Psoas muscle (tissue), 8 donors: ENCODE measurements around the gene GPER1. TPM values are rescaled to one million over a fixed set of nuclear protein-coding genes. Genes with fewer than 3 reads are reported as not detected.
"Not testable (repeated sequence)": the region's sequence is repeated elsewhere in the genome, so short reads cannot be mapped to it uniquely, and the experiment has no call there.

Experiments
- ATAC-seq, 4 donors: fragments of 200-7000 bp; cut with Tn5 transposase; one replicate each; pipeline ENCODE4 v1.9.1; 2020; ENCODE audit warnings: moderate library complexity in 3 of 4, mild to moderate bottlenecking in 2 of 4
- DNase-seq, 2 donors: peaks; one replicate each; pipeline ENCODE4 v3.0.0-alpha.2; 2020
- H3K27ac ChIP-seq: fragments of 200-600 bp; one replicate; pipeline ENCODE4 v1.8.0; 2022
- H3K27me3 ChIP-seq, 3 donors: fragments of 200-600 bp in 1 of 3; one replicate each; pipeline versions ENCODE4 v1.6.1 to v1.8.0; 2013 to 2022; ENCODE audit warnings: low read length in 2 of 3, mild to moderate bottlenecking in 2 of 3, moderate library complexity in 1 of 3; ENCODE audit not compliant: insufficient read depth in 3 of 3
- H3K36me3 ChIP-seq, 2 donors: fragments of 200-600 bp in 1 of 2; one replicate each; pipeline versions ENCODE4 v1.6.1 to v1.8.0; 2013 to 2022; ENCODE audit warnings: low read depth in 1 of 2, mild to moderate bottlenecking in 1 of 2, moderate library complexity in 1 of 2; ENCODE audit not compliant: insufficient read depth in 1 of 2
- H3K4me1 ChIP-seq: fragments of 200-600 bp; one replicate; pipeline ENCODE4 v1.8.0; 2022
- H3K4me3 ChIP-seq: fragments of 200-600 bp; one replicate; pipeline ENCODE4 v1.8.0; 2022; ENCODE audit warnings: mild to moderate bottlenecking
- H3K9me3 ChIP-seq: fragments of 200-600 bp; one replicate; pipeline ENCODE4 v1.8.0; 2022
- CTCF ChIP-seq: fragments of 200-600 bp; IDR thresholded peaks from one replicate; pipeline ENCODE4 v1.8.0; 2022; ENCODE audit warnings: antibody characterized with exemption
- WGBS, 3 donors: extraction: QIAGEN DNeasy Blood & Tissue Kit; methylation state at CpG; one replicate each; pipeline versions ENCODE4 v1.1.6 to v1.1.7; 2013; 5-methylcytosine and 5-hydroxymethylcytosine counted together
- intact Hi-C, 2 donors: fragments of 100-400 bp; cut with DNase I; formaldehyde crosslinking; loops; one replicate each; pipeline versions ENCODE4 v1.11.0 to v1.14.2; 2022
- polyA plus RNA-seq, 3 donors: library from polyadenylated mRNA; stranded (reverse); fragments of 200-250 nt; gene quantifications; one replicate each; pipeline ENCODE4 v1.2.3, GENCODE V29; 2013
- total RNA-seq, 4 donors: library from RNA; stranded (reverse); fragmentation: NEBNext Ultra II Directional in 2 of 4; extraction: Animal tissue kit (Norgen Biotek cat#: 25700) in 2 of 4; gene quantifications; one replicate each; pipeline versions ENCODE4 v1.2.1 to v1.2.4, GENCODE V29; 2021 to 2023
- donor health status: healthy with polysubstance abuse.
- donor health status: DM: no; HTN: no; CAD: no; lungs with moderate emphysema.
- donor health status: Bipolar disorder and iron deficiency.
- donor health status: healthy.
- donor health status: DM: yes; HTN: yes; CAD: no.
- donor health status: DM: no; HTN: no; CAD: no.
- donor health status: DM: no; HTN: no; CAD: no.
- donor health status: DM: yes; HTN: yes; CAD: no.

Gene GPER1
- total and polyA plus RNA-seq, 7 donors: 0.90 to 3.1 (median 1.4) TPM

- peak overlapping the region; percentile 85 for H3K27ac ChIP-seq
- peak; percentile 80 to 86 (median 85) for ATAC-seq
- H3K4me3 ChIP-seq: peak overlapping the region; percentile 98
- H3K27me3 ChIP-seq: no peaks in the 10 kb centered on the region
- TF ChIP-seq CTCF: no peak
- WGBS, 3 donors: 8 to 10% (median 8%) methylated on average over 37 to 51 of the region's 51 CpGs
- intact Hi-C loops: no loop called here
- H3K36me3 ChIP-seq: no peaks in the 10 kb centered on the region
- DNase-seq: no peak
- H3K9me3 ChIP-seq: no peaks in the 10 kb centered on the region
- peaks cover 12% of the 10 kb centered on the region for H3K4me1 ChIP-seq
Observed at GRCh38 chr7:1137517-1138167, 49.7 kb downstream of the GPER1 start.

GRCh38 chr7:1140476-1141104 is 52.7 kb downstream of the GPER1 start:
- DNase-seq (no peak), ATAC-seq (no peak)
- TF ChIP-seq CTCF: no peak
- no peaks in the 10 kb centered on the region for H3K36me3 ChIP-seq
- peaks cover 12% of the 10 kb centered on the region for H3K4me1 ChIP-seq
- no peaks in the 10 kb centered on the region for H3K9me3 ChIP-seq
- intact Hi-C loops: loop anchor here in 1 of 2 donors (5.0 kb wide), 1 partner anchor 53 kb away; the partner anchor contains the start of gene GPER1
- WGBS, 3 donors: 77 to 87% (median 83%) methylated on average over 4 of the region's 4 CpGs
- H3K4me3 ChIP-seq: no peak overlapping the region
- no peaks in the 10 kb centered on the region for H3K27me3 ChIP-seq
- H3K27ac ChIP-seq: no peak overlapping the region

GRCh38 chr7:1141651-1142050 is 53.7 kb downstream of the GPER1 start:
- no peak overlapping the region for H3K4me3 ChIP-seq
- DNase-seq: no peak
- no peak for ATAC-seq
- H3K27ac ChIP-seq: no peak overlapping the region
- H3K4me1 ChIP-seq: peaks cover 12% of the 10 kb centered on the region
- no peaks in the 10 kb centered on the region for H3K27me3 ChIP-seq
- TF ChIP-seq CTCF: no peak
- intact Hi-C loops: loop anchor here in 1 of 2 donors (5.0 kb wide), 1 partner anchor 54 kb away; the partner anchor contains the start of gene GPER1
- WGBS, 3 donors: 67 to 85% (median 70%) methylated on average over 6 of the region's 6 CpGs
- no peaks in the 10 kb centered on the region for H3K9me3 ChIP-seq
- H3K36me3 ChIP-seq: no peaks in the 10 kb centered on the region

- Histone ChIP-seq H3K4me1 (peaks cover 7% of the 10 kb centered on the region), H3K27ac (no peak overlapping the region), H3K27me3 (no peaks in the 10 kb centered on the region), H3K36me3 (no peaks in the 10 kb centered on the region), H3K4me3 (no peak overlapping the region), H3K9me3 (no peaks in the 10 kb centered on the region)
- no peak for TF ChIP-seq CTCF
- no peak for DNase-seq
- intact Hi-C loops: loop anchor here in 1 of 2 donors (5.0 kb wide), 1 partner anchor 55 kb away; the partner anchor contains the start of gene GPER1
- ATAC-seq: no peak
- WGBS, 3 donors: 64 to 75% (median 71%) methylated on average over 14 of the region's 14 CpGs
Observed at GRCh38 chr7:1142051-1142635, 54.2 kb downstream of the GPER1 start.

GRCh38 chr7:1143031-1143430 is 55.1 kb downstream of the GPER1 start:
- not testable (repeated sequence) for H3K27ac ChIP-seq, DNase-seq, H3K4me1 ChIP-seq, H3K27me3 ChIP-seq, ATAC-seq, H3K36me3 ChIP-seq, H3K9me3 ChIP-seq, H3K4me3 ChIP-seq
- intact Hi-C loops: loop anchor here in 1 of 2 donors (5.0 kb wide), 1 partner anchor 56 kb away; the partner anchor contains the start of gene GPER1
- 75 to 92% (median 89%) methylated on average over 5 of the region's 5 CpGs for WGBS, 3 donors
